Right hindlimb (tissue), 1 donor: Measurements from ENCODE around the gene TTC7B.

ENCODE experiments used
- DNase-seq: peaks from one replicate; pipeline ENCODE4 v3.0.0-alpha.2; 2018

Gene TTC7B

GRCh38 chr14:90739318-90740068, 76.7 kb downstream of the TTC7B start:
- no peak for DNase-seq

- no peak for DNase-seq
These were observed 83.0 kb downstream of the TTC7B start for GRCh38 chr14:90733139-90733808.

DNA sequence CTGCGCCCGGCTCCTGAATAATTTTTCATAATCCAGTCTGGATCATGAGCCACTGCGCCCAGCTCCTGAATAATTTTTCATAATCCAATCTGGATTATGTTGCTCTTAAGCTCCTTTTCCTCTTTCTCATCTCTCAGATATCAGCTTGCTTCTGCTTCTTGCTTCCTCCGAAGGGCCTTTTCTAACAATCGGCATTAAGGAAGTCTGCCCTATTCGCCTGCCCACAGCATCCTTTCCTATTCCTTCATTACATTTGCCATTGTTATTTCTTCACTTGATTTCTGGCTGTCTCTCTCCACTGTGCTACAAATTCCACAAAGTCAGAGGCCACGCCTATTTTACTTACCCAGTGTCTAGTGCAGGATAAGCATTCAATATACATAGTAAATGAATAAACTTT, 83.5 kb downstream of the TTC7B start:
- DNase-seq, result no peak

DNA sequence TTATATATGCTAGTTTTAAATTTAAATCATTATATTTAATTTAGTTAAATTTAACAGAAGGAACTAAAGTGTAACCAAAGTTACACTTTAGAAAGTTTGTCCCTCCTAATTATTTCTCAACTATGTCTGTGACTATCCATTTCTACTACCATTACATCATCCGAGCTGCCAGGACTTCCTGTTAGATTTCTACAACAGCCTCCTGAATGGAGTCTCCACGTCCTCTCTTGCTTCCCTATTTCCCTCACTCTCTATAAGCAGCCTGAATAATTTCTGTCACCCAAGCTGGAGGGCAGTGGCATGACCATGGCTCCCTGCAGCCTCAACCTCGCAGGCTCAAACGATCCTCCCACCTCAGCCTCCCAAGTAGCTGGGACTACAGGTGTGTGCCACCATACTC, 84.1 kb downstream of the TTC7B start:
- DNase-seq, result no peak

GRCh38 chr14:90731487-90731886, 84.7 kb downstream of the TTC7B start:
- DNase-seq, result no peak

DNA sequence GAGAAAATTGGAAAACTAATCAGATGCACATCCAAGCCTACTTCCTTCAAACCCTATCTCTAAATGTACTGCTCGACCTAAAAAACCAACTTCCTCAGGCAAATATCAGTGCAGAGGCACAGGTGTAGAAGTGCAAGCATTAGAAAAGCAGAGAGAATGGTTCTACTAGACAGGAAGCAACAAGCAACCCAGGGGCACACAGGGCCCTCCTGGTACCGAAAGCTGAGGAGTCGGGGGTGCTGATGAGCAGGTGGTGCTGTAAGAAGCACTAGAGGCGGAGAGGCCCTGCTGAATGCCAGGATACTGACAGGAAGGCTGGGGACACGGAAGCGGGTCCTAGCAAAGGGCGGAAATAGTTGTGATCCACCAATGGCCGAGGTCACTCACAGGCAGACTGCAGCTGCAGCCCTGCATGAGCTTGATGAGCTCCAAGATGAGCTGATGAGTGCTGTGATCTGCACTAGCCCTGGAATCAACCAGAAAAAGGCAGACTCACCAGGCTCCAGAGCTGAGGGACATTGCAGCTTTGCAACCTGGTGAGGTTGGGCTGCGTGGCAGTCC, 85.9 kb downstream of the TTC7B start:
- no peak for DNase-seq

DNA sequence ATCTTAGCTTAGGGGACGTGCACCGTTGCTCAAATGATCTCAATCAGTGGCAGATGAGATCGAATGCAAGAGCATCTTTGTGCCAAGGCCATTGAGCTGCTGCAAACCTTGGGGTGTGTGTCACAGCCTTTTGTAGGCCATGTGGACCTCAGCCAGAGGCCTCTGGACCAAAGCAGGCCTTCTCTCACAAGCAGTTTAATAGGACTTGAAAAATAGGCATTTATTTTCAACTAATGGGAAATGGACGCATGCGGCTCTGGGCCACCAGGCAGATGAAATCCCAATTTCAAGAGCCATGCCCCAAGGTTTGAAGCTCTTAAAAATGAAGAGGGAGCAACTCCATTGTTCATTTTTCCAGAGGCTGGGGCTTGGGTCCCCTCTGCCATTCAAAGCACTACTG, 87.3 kb downstream of the TTC7B start:
- DNase-seq, result no peak

DNA sequence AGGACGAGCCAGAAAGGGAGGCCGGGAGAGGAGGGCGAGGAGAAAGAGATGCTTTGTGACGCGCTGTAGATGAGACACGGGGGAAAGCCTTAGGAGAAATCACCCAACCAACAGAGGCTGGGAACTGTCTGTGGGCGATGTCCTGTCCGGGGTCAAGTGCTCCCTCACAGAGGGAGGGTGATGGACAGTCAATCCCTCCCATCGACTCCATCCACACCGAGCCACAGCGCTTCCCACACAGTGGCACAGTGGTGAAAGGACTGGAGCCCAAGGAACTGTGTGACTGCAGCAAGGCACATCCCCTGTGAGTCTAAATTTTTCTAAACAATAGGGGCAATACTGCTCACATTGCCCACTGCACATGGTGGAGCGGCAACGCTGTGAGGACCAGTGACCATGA, 89.1 kb downstream of the TTC7B start:
- DNase-seq, result no peak

- DNase-seq, result peak; percentile 63
These were observed 89.6 kb downstream of the TTC7B start for GRCh38 chr14:90726656-90727055.

- no peak for DNase-seq
These were observed 91.4 kb downstream of the TTC7B start for GRCh38 chr14:90724866-90725265.

- DNase-seq, result no peak
These were observed 93.6 kb downstream of the TTC7B start for GRCh38 chr14:90722590-90722989.

GRCh38 chr14:90721619-90722305, 94.5 kb downstream of the TTC7B start:
- no peak for DNase-seq

DNA sequence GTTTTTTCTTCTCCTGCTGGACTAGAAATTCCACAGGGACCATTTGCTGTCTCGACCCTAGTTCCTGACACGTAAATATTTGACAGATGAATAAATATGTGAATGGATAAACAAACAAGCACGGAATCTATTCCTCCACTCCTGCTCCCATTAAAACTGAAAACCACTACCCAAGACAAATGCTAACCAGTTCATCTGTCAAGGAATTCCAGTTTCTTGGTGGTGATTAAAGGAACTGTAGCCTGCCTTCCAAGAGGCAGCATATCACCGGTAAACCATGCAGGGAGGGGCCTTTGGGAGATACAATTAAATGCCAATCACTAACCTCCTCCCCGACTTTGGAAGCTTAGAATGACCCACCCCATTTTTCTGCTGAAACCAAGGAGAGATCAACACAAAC, 95.4 kb downstream of the TTC7B start:
- no peak for DNase-seq

DNA sequence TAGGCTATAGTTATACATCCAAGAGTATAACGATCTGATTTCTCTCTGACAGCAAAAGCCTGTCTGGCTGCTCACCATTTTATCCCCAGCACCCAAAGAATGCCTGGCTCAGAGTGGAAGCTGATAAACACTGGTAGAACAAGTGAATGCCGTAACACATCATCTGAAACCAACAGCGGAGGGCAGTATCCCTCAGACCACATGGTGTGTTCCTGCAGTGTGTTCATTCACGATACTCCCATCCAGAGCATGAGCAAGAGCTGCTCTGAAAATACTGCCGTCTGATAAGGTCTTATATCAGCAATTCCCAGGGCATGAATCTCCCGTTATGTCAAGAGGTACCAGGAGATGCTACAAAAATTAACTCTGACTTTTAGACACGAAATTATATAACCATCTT, 95.9 kb downstream of the TTC7B start:
- DNase-seq, result no peak

- DNase-seq, result peak; percentile 54
These were observed 98.3 kb downstream of the TTC7B start for GRCh38 chr14:90717916-90718315.

DNA sequence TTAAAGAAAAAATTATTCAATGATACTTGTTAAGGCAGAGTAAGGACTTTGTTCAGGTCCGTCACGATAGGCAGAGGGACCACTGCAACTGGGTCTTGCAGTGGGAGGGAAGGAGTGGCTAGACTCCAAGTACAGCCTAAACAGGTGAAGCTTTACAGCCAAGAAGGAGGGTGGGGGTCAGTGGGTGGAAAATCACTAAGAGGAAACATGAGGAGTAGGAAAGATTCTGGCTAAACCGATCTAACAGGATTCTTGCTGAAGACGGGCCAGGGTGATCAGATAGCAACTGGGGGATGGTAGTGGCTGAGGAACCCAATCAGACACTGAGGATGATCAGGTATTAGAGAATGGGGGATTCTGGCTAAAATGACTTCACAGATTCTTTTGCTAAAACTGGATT, 100.2 kb downstream of the TTC7B start:
- DNase-seq, result no peak

GRCh38 chr14:90715495-90715894, 100.7 kb downstream of the TTC7B start:
- no peak for DNase-seq

- DNase-seq, result no peak
These were observed 101.4 kb downstream of the TTC7B start for GRCh38 chr14:90714811-90715210.

GRCh38 chr14:90704738-90705392, 111.4 kb downstream of the TTC7B start:
- no peak for DNase-seq

DNA sequence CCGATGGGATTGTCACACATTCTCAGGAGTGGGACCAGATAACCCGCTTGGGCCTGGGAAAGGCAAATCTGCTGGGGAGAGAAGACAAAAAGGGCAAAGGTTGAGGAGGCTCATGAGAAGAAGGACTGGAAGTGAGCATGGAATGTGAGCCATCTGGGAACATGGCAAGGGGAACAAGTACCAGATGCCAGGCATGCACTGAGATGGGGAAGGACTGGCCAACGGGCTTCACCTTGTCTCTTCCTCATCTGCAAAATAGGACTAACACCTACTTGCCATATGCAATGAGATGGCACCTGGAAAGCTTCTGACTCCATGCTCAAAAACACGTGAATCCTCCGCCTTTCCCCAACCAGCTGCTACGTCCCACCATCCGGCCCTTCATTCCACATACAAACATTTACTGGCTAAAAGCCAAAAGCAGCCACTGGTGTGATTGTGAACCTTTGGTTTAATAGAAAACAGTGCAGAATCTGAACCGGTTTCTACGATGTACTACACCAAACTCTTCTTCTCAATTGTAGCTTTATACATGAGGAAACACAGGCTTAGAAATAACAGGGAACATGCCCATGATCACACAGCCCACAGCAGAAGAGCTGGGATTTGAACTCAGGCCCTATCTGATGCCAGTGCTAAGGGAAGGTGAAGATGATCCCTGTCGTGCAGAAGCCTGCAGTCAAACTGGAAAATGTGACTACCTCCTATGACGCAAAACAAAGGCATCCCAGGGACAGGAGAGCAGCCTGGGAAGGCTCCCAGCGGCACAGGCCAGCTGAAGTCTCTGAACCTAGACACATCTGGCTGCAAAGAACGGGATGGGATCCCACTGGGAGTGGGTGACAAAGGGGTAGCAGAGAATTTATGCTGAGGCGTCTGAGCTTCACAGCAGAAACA, 112.1 kb downstream of the TTC7B start:
- DNase-seq, result no peak

- DNase-seq, result no peak
These were observed 115.1 kb downstream of the TTC7B start for GRCh38 chr14:90700933-90701776.
